GM12801 (cell line): Measurements from ENCODE around the gene ZFAND5.

Experiments used
- TF ChIP-seq, protein P1 (sequence below): IDR thresholded peaks from one replicate; pipeline ENCODE4 v1.5.1; 2011; ENCODE audit warnings: control low read depth; ENCODE audit not compliant: insufficient read length; ENCODE audit errors: extremely low read depth

Gene ZFAND5

DNA sequence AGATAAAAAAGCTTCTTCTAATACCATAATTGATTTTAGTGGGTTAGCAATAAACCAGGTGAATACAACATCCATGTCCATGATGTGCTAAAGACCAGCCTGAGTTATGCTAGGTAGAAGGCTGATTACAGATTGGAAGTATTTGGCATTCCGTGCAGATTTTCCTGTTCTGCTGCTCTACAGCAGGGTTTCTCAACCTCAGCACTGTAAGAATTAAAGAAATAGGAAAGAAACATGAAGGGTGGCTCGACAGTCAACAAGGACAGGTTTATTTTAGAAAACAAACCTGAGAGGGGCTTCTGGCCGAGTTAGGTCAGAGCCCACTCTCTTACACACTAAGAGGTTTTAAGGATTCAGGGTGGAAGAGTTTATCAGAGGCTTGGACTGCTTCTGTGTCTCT is 42.3 kb downstream of the ZFAND5 start:
- TF ChIP-seq, protein P1, sequence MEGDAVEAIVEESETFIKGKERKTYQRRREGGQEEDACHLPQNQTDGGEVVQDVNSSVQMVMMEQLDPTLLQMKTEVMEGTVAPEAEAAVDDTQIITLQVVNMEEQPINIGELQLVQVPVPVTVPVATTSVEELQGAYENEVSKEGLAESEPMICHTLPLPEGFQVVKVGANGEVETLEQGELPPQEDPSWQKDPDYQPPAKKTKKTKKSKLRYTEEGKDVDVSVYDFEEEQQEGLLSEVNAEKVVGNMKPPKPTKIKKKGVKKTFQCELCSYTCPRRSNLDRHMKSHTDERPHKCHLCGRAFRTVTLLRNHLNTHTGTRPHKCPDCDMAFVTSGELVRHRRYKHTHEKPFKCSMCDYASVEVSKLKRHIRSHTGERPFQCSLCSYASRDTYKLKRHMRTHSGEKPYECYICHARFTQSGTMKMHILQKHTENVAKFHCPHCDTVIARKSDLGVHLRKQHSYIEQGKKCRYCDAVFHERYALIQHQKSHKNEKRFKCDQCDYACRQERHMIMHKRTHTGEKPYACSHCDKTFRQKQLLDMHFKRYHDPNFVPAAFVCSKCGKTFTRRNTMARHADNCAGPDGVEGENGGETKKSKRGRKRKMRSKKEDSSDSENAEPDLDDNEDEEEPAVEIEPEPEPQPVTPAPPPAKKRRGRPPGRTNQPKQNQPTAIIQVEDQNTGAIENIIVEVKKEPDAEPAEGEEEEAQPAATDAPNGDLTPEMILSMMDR = no peak

DNA sequence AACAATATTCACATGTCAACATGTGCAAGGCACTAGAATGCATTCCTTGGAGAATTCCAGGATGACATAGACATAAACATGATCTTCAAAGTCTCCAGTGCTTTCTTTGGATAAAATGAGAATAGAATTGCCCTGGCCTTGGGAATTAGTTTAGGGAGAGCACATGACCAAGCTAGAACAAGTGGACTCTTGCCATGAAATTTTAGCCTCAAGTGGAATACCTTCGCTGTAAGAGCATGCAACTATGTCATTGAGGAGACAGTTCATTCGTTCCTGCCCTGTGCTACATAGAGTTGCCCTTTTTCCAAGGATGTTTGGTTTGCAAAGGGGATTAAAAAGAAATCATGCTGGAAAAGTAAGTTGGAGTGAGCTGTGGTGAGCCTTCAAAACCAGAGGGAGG is 42.7 kb downstream of the ZFAND5 start:
- TF ChIP-seq, protein P1 = no peak

DNA sequence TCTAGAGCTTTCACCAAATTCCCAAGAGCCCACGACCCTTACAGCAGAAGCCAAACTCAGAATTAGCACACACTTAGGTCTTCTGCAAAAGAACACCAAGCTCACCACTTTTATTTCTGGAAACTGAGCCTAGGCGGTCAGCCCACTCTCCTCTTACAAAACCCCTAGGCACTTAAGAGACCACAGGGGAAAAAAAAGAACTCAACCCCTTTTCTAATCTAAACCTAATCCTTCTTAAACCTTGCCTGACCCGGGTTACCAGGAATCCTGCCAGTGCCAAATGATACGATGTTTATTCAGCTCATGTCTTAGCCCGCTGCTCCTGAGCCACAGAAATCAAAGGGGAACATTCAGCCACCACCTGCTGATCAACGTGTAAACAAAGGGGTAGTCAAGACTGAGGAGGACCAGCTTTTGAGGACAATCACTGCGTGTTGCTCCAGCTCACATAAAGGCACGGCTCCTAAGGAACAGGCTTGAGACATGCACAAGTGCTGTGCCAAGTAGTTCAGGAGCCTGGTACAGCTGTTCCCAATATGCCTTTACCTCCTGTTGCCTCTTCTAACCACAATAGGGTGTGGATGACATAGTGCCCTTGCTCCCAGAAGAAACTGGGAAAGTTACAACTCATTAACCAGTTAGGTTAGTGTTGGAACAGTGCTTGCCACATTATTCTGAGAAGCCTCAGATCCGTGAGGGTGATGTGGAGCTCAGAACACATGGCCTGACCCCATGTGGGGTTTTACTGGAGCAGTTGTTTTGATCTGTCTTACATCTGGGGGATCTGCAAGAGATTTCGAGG is 49.3 kb downstream of the ZFAND5 start:
- TF ChIP-seq, protein P1 = no peak

DNA sequence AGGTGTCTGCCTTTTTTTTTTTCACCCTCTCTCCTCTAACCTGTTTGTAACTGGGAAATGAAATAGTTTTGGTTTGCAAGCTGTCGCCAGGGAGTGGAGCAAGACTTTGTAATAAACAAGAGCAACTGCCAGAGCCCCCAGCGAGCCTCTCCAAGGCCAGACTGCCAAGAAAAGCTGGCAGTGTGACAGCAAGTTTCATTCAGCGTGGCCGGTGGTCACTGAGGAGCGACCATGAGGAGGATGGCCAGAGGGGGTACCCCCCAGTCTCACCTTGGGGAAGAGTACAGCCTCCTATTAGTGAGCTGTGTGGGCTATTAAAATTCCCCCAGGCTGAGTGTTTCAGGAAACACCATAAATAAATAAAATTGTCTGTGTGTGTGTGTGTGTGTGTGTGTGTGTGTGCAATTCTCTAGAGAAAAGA is 49.9 kb downstream of the ZFAND5 start:
- TF ChIP-seq, protein P1 = no peak

DNA sequence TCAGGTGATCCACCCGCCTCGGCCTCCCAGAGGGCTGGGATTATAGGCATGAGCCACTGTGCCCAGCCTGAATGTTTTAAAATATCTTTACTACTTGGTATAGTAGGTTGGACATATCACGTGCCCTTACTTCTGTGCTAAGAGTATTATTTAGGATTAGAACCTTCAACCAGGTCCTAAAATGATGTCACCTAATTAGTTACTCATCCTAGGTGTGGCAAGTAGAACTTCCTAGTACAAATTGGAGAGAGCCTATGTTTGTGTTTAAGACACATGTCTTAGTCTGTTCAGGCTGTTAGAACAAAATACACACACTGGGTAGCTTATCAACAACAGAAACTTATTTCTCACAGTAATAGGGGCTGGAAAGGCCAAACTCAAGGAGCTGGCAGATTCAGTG is 51.5 kb downstream of the ZFAND5 start:
- TF ChIP-seq, protein P1 = no peak

DNA sequence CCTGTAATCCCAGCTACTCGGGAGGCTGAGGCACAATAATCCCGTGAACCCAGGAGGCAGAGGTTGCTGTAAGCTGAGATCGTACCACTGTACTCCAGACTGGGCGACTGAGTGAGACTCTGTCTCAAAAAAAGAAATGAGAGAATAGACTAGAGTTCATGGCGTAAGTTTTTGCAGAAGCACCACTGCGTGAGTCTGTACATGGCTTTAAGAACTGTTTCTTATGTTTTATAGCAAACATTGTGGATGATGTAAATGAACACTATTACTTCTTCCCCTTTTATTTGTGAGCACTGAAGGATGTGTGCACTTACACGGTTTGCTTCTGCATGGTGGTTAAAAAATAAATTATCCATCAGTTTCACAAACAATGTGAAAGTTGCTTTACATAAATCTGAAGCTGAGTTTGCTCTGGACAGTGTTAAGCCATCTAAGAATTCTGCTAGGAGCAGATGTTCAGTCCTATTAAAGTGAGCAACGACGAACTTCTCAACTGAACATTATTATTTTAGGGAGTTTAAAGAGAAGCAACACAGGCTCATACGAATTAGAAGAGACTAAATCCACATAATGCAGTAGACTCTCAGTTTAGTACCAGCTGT is 52.5 kb downstream of the ZFAND5 start:
- TF ChIP-seq, protein P1 = no peak

DNA sequence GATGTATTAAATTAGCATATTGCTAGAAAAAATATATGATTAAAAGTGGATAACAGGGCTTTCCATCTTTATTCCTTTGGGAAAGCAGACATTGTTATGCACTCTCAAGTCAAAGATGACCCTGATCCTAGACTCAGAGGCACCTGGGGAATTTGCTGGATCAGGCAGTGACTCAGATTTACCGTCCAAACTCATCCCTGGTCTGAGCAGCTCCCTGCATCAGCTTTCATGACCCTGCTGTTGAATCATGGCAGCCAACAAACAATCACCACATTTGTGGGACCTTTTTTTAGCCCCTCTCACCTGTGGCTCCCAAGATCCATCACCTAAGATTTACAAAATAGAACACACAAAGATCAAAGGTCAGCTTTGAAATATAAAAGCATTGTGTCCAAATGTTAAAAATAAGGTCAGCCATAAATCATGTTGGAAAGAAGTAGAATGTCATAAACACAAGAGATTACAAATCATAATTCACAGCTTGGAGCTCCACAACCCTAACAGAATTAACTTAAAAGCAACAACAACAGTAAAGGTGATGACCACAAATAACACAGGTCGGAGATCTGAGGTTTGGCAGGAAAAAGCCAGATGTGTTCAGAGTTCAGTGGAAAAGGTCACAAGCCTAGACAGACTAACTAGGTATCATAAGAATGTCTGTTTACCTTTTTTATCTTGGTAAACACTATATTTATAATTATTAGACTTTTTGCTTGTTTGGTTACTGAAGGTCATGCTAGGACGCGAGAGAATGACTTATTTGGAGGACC is 55.5 kb downstream of the ZFAND5 start:
- TF ChIP-seq, protein P1 = no peak
